Activated CD8-positive, alpha-beta T cell treated with anti-CD3 and anti-CD28 coated beads for 36 hours (primary cell): Measurements from ENCODE around the gene PLXNC1. TPM values are rescaled to one million over a fixed set of nuclear protein-coding genes. Genes with fewer than 3 reads are reported as not detected.

ENCODE experiments used
- ATAC-seq: fragments of 200-7000 bp; cut with Tn5 transposase; one replicate; pipeline ENCODE4 v1.10.0; 2021; ENCODE audit warnings: mild to moderate bottlenecking, moderate library complexity
- CTCF ChIA-PET: fragments of 350-600 bp; sonication (Branson Sonifier 250); formaldehyde crosslinking; loops from one replicate; lab custom pipeline; 2021; ENCODE audit warnings: antibody characterized with exemption; lab: Charles Lee
- POLR2A ChIA-PET: fragments of 350-600 bp; sonication (Branson Sonifier 250); formaldehyde crosslinking; loops from one replicate; lab custom pipeline; 2021; ENCODE audit warnings: antibody characterized with exemption; lab: Charles Lee
- DNase-seq: peaks from one replicate; pipeline ENCODE4 v3.0.0-alpha.2; 2020
- H3K27ac Mint-ChIP-seq: one replicate; pipeline ENCODE4 v1.8.0; 2021; ENCODE audit warnings: mild to moderate bottlenecking, mixed read lengths
- H3K27me3 Mint-ChIP-seq: one replicate; pipeline ENCODE4 v1.8.0; 2021; ENCODE audit warnings: mixed read lengths
- H3K36me3 Mint-ChIP-seq: one replicate; pipeline ENCODE4 v1.8.0; 2021; ENCODE audit warnings: low read depth, mixed read lengths
- H3K4me1 Mint-ChIP-seq: one replicate; pipeline ENCODE4 v1.8.0; 2021; ENCODE audit warnings: low read depth, mixed read lengths
- H3K4me3 Mint-ChIP-seq: one replicate; pipeline ENCODE4 v1.8.0; 2021; ENCODE audit warnings: mild to moderate bottlenecking, moderate library complexity, mixed read lengths
- H3K9me3 Mint-ChIP-seq: one replicate; pipeline ENCODE4 v1.8.0; 2021; ENCODE audit warnings: mixed read lengths
- CTCF ChIP-seq: fragments of 200-600 bp; IDR thresholded peaks from one replicate; pipeline ENCODE4 v1.8.0; 2022; ENCODE audit warnings: antibody characterized with exemption, mild to moderate bottlenecking
- intact Hi-C: fragments of 100-400 bp; cut with micrococcal nuclease; formaldehyde crosslinking; loops from one replicate; pipeline ENCODE4 v1.10.0; 2022
- total RNA-seq, 2 experiments: library from RNA; stranded (reverse); gene quantifications; one replicate each; pipeline ENCODE4 v1.2.3, GENCODE V29; 2021

Gene PLXNC1
- total RNA-seq, 2 experiments from 2014 or later: 8.8 to 9.5 TPM

GRCh38 chr12:94271351-94271750, 123.0 kb downstream of the PLXNC1 start:
- Mint-ChIP-seq H3K4me3 (no peak overlapping the region), H3K27ac (no peak overlapping the region), H3K4me1 (peaks cover 53% of the 10 kb centered on the region), H3K9me3 (no peaks in the 10 kb centered on the region), H3K36me3 (peaks cover 17% of the 10 kb centered on the region), H3K27me3 (no peaks in the 10 kb centered on the region)
- CTCF ChIA-PET: no interaction called here
- no peak for TF ChIP-seq CTCF
- intact Hi-C loops: no loop called here
- DNase-seq (no peak), ATAC-seq (no peak)
- POLR2A ChIA-PET: interaction anchor here (1.5 to 3.8 kb wide), 2 partner anchors 9 to 63 kb away, joined by 10 to 12 read pairs; no protein-coding TSS in a partner anchor

- ChIA-PET POLR2A (interaction anchor here (3.8 kb wide), 1 partner anchor 64 kb away, joined by 12 read pairs; no protein-coding TSS in a partner anchor), CTCF (interaction anchor here (1.5 kb wide), 1 partner anchor 14 kb away, joined by 3 read pairs; no protein-coding TSS in a partner anchor)
- intact Hi-C loops: no loop called here
- Mint-ChIP-seq H3K9me3 (no peaks in the 10 kb centered on the region), H3K4me3 (no peak overlapping the region), H3K4me1 (peaks cover 44% of the 10 kb centered on the region), H3K27ac (no peak overlapping the region), H3K27me3 (no peaks in the 10 kb centered on the region), H3K36me3 (peaks cover 10% of the 10 kb centered on the region)
- DNase-seq (no peak), ATAC-seq (no peak)
- TF ChIP-seq CTCF: no peak
Observed at GRCh38 chr12:94272280-94272679, 123.9 kb downstream of the PLXNC1 start.

GRCh38 chr12:94273272-94273671, 124.9 kb downstream of the PLXNC1 start:
- H3K4me1 Mint-ChIP-seq: peaks cover 34% of the 10 kb centered on the region
- ChIA-PET POLR2A (interaction anchor here (3.2 kb wide), 1 partner anchor 11 kb away, joined by 8 read pairs; no protein-coding TSS in a partner anchor), CTCF (interaction anchor here (0.6 to 1.5 kb wide), 2 partner anchors 13 to 35 kb away, joined by 3 read pairs; no protein-coding TSS in a partner anchor)
- TF ChIP-seq CTCF: no peak
- H3K36me3 Mint-ChIP-seq: peaks cover 8% of the 10 kb centered on the region
- ATAC-seq (no peak), DNase-seq (no peak)
- H3K27me3 Mint-ChIP-seq: no peaks in the 10 kb centered on the region
- H3K9me3 Mint-ChIP-seq: no peaks in the 10 kb centered on the region
- no peak overlapping the region for H3K27ac Mint-ChIP-seq
- intact Hi-C loops: no loop called here
- no peak overlapping the region for H3K4me3 Mint-ChIP-seq

- no peak overlapping the region for H3K4me3 Mint-ChIP-seq
- no peak for ATAC-seq
- no peak overlapping the region for H3K27ac Mint-ChIP-seq
- H3K36me3 Mint-ChIP-seq: peaks cover 10% of the 10 kb centered on the region
- intact Hi-C loops: no loop called here
- POLR2A ChIA-PET: interaction anchor here (0.8 kb wide), 1 partner anchor 110 kb away, joined by 4 read pairs; no protein-coding TSS in a partner anchor
- H3K4me1 Mint-ChIP-seq: peaks cover 8% of the 10 kb centered on the region
- DNase-seq: no peak
- no peaks in the 10 kb centered on the region for H3K9me3 Mint-ChIP-seq
- TF ChIP-seq CTCF: no peak
- no peaks in the 10 kb centered on the region for H3K27me3 Mint-ChIP-seq
- CTCF ChIA-PET: interaction anchor here (0.7 to 1.0 kb wide), 3 partner anchors 14 to 36 kb away, joined by 3 read pairs; no protein-coding TSS in a partner anchor
Observed at GRCh38 chr12:94276725-94277124, 128.3 kb downstream of the PLXNC1 start.

GRCh38 chr12:94277426-94278000, 129.1 kb downstream of the PLXNC1 start:
- ChIA-PET CTCF (no interaction called here), POLR2A (no interaction called here)
- Mint-ChIP-seq H3K36me3 (peaks cover 10% of the 10 kb centered on the region), H3K9me3 (no peaks in the 10 kb centered on the region), H3K27ac (no peak overlapping the region), H3K27me3 (no peaks in the 10 kb centered on the region), H3K4me1 (peaks cover 13% of the 10 kb centered on the region), H3K4me3 (no peak overlapping the region)
- no peak for TF ChIP-seq CTCF
- intact Hi-C loops: no loop called here
- DNase-seq (no peak), ATAC-seq (no peak)
